HG03342 (cell line): ENCODE results near the gene HES7.

Experiments used
- ATAC-seq: cut with Tn5 transposase; IDR thresholded peaks from one replicate; pipeline ENCODE4 v1.9.1; 2021; ENCODE audit warnings: mild to moderate bottlenecking, moderate library complexity; ENCODE audit not compliant: unreplicated experiment

The HES7 gene

GRCh38 chr17:8143581-8144400, 19.9 kb upstream of the HES7 start:
- ATAC-seq, result no peak

GRCh38 chr17:8142887-8143580, 19.1 kb upstream of the HES7 start:
- no peak for ATAC-seq

- no peak for ATAC-seq
Measured at GRCh38 chr17:8142158-8142886, 18.4 kb upstream of the HES7 start.

- ATAC-seq, result no peak
Measured at GRCh38 chr17:8141741-8142140, 17.8 kb upstream of the HES7 start.

- ATAC-seq, result no peak
Measured at GRCh38 chr17:8141045-8141444, 17.1 kb upstream of the HES7 start.

GRCh38 chr17:8140065-8141029, 16.4 kb upstream of the HES7 start:
- ATAC-seq, result no peak

GRCh38 chr17:8138672-8139371, 14.9 kb upstream of the HES7 start:
- peak; percentile 71 for ATAC-seq

GRCh38 chr17:8138374-8138671, 14.4 kb upstream of the HES7 start:
- no peak for ATAC-seq

GRCh38 chr17:8137645-8138373, 13.9 kb upstream of the HES7 start:
- ATAC-seq, result no peak

GRCh38 chr17:8133941-8134340, 10.0 kb upstream of the HES7 start:
- ATAC-seq, result no peak

- ATAC-seq, result no peak
Measured at GRCh38 chr17:8133399-8133798, 9.5 kb upstream of the HES7 start.

GRCh38 chr17:8131844-8132441, 8.0 kb upstream of the HES7 start:
- no peak for ATAC-seq

- ATAC-seq, result no peak
Measured at GRCh38 chr17:8128125-8128784, 4.3 kb upstream of the HES7 start.

- no peak for ATAC-seq
Measured at GRCh38 chr17:8126491-8127066, 2.7 kb upstream of the HES7 start.

GRCh38 chr17:8125947-8126490, 2.1 kb upstream of the HES7 start:
- ATAC-seq, result no peak

- ATAC-seq, result no peak
Measured at GRCh38 chr17:8125154-8125946, 1.4 kb upstream of the HES7 start.
